Keratinocyte (primary cell): ENCODE results near the gene AIG1. TPM values are rescaled to one million over a fixed set of nuclear protein-coding genes. Genes with fewer than 3 reads are reported as not detected.

Experiments used
- DNase-seq: peaks from one replicate; pipeline ENCODE4 v3.0.0-alpha.2; 2011; ENCODE audit warnings: low read depth, missing footprints, low spot score
- FAIRE-seq: peaks from 2 replicates; lab custom pipeline; 2011; peaks lifted over from hg19 to GRCh38; lab: Jason Lieb, UNC
- H2AFZ ChIP-seq: 2 replicates; pipeline ENCODE4 v1.6.0; 2012; ENCODE audit warnings: low read length, control low read depth, inconsistent platforms; ENCODE audit not compliant: control insufficient read depth
- H3K27ac ChIP-seq: 2 replicates; pipeline ENCODE4 v1.5.1; 2011; ENCODE audit warnings: low read length; ENCODE audit not compliant: control insufficient read depth, insufficient read depth
- H3K27me3 ChIP-seq: 3 replicates; pipeline ENCODE4 v1.6.0; 2011; ENCODE audit warnings: low read length; ENCODE audit not compliant: control insufficient read depth, insufficient read depth; ENCODE audit errors: extremely low read depth
- H3K36me3 ChIP-seq, 2 experiments: 2 replicates in 1 of 2; 3 replicates in 1 of 2; pipeline ENCODE4 v1.5.1; 2011; ENCODE audit warnings: low read length in 2 of 2, mild to moderate bottlenecking in 1 of 2; ENCODE audit not compliant: control insufficient read depth in 2 of 2, insufficient read depth in 2 of 2; ENCODE audit errors: extremely low read depth in 1 of 2
- H3K4me1 ChIP-seq: 3 replicates; pipeline ENCODE4 v1.5.1; 2011; ENCODE audit warnings: low read length; ENCODE audit not compliant: control insufficient read depth, insufficient read depth; ENCODE audit errors: extremely low read depth
- H3K4me2 ChIP-seq: 3 replicates; pipeline ENCODE4 v1.6.0; 2011; ENCODE audit warnings: low read depth, low read length; ENCODE audit not compliant: control insufficient read depth, insufficient read depth; ENCODE audit errors: extremely low read depth
- H3K4me3 ChIP-seq, 3 experiments: fragments of 200-600 bp in 1 of 3; sonication (generic) in 1 of 3; 2 replicates in 2 of 3; 3 replicates in 1 of 3; pipeline ENCODE4 v1.5.1; 2011 to 2016; ENCODE audit warnings: low read length in 3 of 3, mild to moderate bottlenecking in 3 of 3, control low read depth in 2 of 3, inconsistent platforms in 1 of 3, low read depth in 1 of 3, mixed read lengths in 1 of 3, mixed run types in 1 of 3, moderate library complexity in 1 of 3; ENCODE audit not compliant: control insufficient read depth in 2 of 3, insufficient read depth in 2 of 3; ENCODE audit errors: extremely low read depth in 1 of 3
- H3K79me2 ChIP-seq: 2 replicates; pipeline ENCODE4 v1.6.0; 2012; ENCODE audit warnings: low read length; ENCODE audit not compliant: control insufficient read depth, insufficient read depth
- H3K9ac ChIP-seq: 3 replicates; pipeline ENCODE4 v1.6.0; 2011; ENCODE audit warnings: low read length; ENCODE audit not compliant: control insufficient read depth, insufficient read depth; ENCODE audit errors: extremely low read depth
- H3K9me1 ChIP-seq: 3 replicates; pipeline ENCODE4 v1.6.0; 2011; ENCODE audit warnings: low read length; ENCODE audit not compliant: control insufficient read depth, insufficient read depth; ENCODE audit errors: extremely low read depth
- H3K9me3 ChIP-seq: 2 replicates; pipeline ENCODE4 v1.5.1; 2012; ENCODE audit warnings: low read depth, low read length; ENCODE audit not compliant: control insufficient read depth
- H4K20me1 ChIP-seq: 3 replicates; pipeline ENCODE4 v1.6.0; 2011; ENCODE audit warnings: low read length; ENCODE audit not compliant: control insufficient read depth, insufficient read depth; ENCODE audit errors: extremely low read depth
- EZH2 ChIP-seq: IDR thresholded peaks from one replicate; pipeline ENCODE4 v1.6.1; 2012; ENCODE audit warnings: inconsistent platforms, mild to moderate bottlenecking, low read length, moderate library complexity
- dilution Hi-C: fragments of 300-500 bp; cut with MboI; formaldehyde crosslinking; loops from one replicate; pipeline ENCODE4 v1.7.0; 2020; ENCODE audit warnings: low sequenced_read_pairs; ENCODE audit not compliant: extremely low pct_ligation_motif_present
- polyA plus RNA-seq, 5 experiments: library from polyadenylated mRNA; depleted of rRNA in 3 of 5; stranded (reverse) in 3 of 5; stranded (forward) in 1 of 5; unstranded in 1 of 5; fragments of >200 nt; gene quantifications; 1 replicate in 1 of 5; 2 replicates in 3 of 5; 3 replicates in 1 of 5; pipeline versions ENCODE4 v1.2.1 to v1.2.3, GENCODE V29; 2011 to 2012; ENCODE audit warnings: missing spikeins in 2 of 5, low read depth in 1 of 5, low replicate concordance in 1 of 5
- TF ChIP-seq, protein P1 (sequence below), 3 experiments: IDR thresholded peaks in 1 of 3; conservative IDR thresholded peaks in 1 of 3; optimal IDR thresholded peaks in 1 of 3; 2 replicates in 2 of 3; 3 replicates in 1 of 3; pipeline versions ENCODE3 to v1.5.1; 2011; ENCODE audit warnings: low read length in 3 of 3, mild to moderate bottlenecking in 3 of 3, moderate library complexity in 2 of 3, control low read depth in 1 of 3, inconsistent platforms in 1 of 3; ENCODE audit not compliant: insufficient read depth in 2 of 3; ENCODE audit errors: extremely low read depth in 1 of 3

The AIG1 gene
- polyA plus RNA-seq, 1 donor (not counting 4 experiments of a cell fraction or from before 2014, with no cell fraction given), result 77.1 TPM

DNA sequence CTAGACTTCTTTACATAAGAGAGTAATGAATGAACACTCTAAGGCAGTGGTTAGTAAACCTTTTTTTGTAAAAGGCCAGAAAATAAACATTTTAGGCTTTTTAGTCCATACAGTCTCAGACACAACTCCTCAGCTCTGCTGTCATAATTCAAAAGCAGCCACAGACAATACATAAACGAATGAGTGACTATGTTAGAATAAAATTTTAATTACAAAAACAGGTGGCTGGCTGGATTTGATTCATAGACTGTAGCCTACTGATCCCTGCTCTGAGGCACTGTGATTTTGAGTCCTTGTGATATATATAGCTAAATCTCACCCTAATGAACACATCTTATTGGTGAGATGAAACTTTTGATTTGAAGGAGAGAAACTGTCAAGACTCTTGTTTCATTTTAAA, 155.1 kb downstream of the AIG1 start:
- TF ChIP-seq EZH2, result no peak
- TF ChIP-seq, protein P1, sequence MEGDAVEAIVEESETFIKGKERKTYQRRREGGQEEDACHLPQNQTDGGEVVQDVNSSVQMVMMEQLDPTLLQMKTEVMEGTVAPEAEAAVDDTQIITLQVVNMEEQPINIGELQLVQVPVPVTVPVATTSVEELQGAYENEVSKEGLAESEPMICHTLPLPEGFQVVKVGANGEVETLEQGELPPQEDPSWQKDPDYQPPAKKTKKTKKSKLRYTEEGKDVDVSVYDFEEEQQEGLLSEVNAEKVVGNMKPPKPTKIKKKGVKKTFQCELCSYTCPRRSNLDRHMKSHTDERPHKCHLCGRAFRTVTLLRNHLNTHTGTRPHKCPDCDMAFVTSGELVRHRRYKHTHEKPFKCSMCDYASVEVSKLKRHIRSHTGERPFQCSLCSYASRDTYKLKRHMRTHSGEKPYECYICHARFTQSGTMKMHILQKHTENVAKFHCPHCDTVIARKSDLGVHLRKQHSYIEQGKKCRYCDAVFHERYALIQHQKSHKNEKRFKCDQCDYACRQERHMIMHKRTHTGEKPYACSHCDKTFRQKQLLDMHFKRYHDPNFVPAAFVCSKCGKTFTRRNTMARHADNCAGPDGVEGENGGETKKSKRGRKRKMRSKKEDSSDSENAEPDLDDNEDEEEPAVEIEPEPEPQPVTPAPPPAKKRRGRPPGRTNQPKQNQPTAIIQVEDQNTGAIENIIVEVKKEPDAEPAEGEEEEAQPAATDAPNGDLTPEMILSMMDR (optimal IDR thresholded peaks at IDR 0.05 in 1 of 3, IDR thresholded peaks at IDR 0.05 in 1 of 3, conservative IDR thresholded peaks at IDR 0.05 in 1 of 3; ENCODE audit: extremely low read depth in 1 of 3, insufficient read depth in 2 of 3, low read length in 3 of 3), result no peak
- FAIRE-seq, result no peak
- dilution Hi-C loops, result no loop called here

DNA sequence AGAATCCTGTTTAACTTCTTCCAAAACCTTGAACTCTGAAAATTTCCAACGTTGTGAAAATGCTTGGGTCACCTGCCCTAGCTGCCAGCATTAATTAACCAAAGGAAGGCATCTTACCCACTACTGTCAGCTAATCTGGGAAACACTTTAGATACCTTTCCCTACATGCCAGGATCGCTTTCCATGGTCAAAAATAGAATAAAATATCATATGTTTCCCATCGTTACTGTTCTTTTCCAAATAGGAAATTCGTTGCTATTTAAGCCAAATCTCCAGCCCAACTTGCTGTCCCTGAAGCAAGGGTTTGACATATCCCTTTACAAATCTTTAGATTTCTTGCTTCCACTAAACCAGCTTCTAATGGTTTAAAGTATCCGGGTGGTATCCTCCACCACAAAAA, 157.5 kb downstream of the AIG1 start:
- dilution Hi-C loops, result no loop called here
- FAIRE-seq, result no peak

More for the DNA sequence above, 155.1 kb downstream of the AIG1 start:
- H3K9me1 ChIP-seq, result no peaks in the 10 kb centered on the region
- H3K9ac ChIP-seq, result no peak overlapping the region
- no peak overlapping the region for H3K4me3 ChIP-seq
- H3K4me1 ChIP-seq, result no peaks in the 10 kb centered on the region
- H3K36me3 ChIP-seq, result peaks cover 0 to 2% of the 10 kb centered on the region in 2 experiments
- H3K9me3 ChIP-seq, result no peaks in the 10 kb centered on the region
- H3K27me3 ChIP-seq, result no peaks in the 10 kb centered on the region
- H3K27ac ChIP-seq, result no peak overlapping the region
- H4K20me1 ChIP-seq, result no peaks in the 10 kb centered on the region
- H2AFZ ChIP-seq, result no peak overlapping the region
- no peak for DNase-seq
- no peak overlapping the region for H3K4me2 ChIP-seq
- no peaks in the 10 kb centered on the region for H3K79me2 ChIP-seq

More for the DNA sequence above, 157.5 kb downstream of the AIG1 start:
- no peaks in the 10 kb centered on the region for H3K4me1 ChIP-seq
- TF ChIP-seq, protein P1 (optimal IDR thresholded peaks at IDR 0.05 in 1 of 3, IDR thresholded peaks at IDR 0.05 in 1 of 3, conservative IDR thresholded peaks at IDR 0.05 in 1 of 3; ENCODE audit: extremely low read depth in 1 of 3, insufficient read depth in 2 of 3, low read length in 3 of 3), result no peak
- no peak for TF ChIP-seq EZH2
- no peaks in the 10 kb centered on the region for H3K27me3 ChIP-seq
- no peak overlapping the region for H3K4me3 ChIP-seq
- H3K9me3 ChIP-seq, result no peaks in the 10 kb centered on the region
- no peaks in the 10 kb centered on the region for H3K9me1 ChIP-seq
- no peak overlapping the region for H3K4me2 ChIP-seq
- H3K27ac ChIP-seq, result no peak overlapping the region
- DNase-seq, result no peak
- no peaks in the 10 kb centered on the region for H3K79me2 ChIP-seq
- H3K36me3 ChIP-seq, result peaks cover 0 to 2% of the 10 kb centered on the region in 2 experiments
- no peak overlapping the region for H2AFZ ChIP-seq
- no peak overlapping the region for H3K9ac ChIP-seq
- H4K20me1 ChIP-seq, result no peaks in the 10 kb centered on the region
